Activated T-cell treated with anti-CD3 and anti-CD28 coated beads for 48 hours (primary cell): ENCODE results near the gene MYL5.
A peak's percentile ranks its signal among the peaks of the same experiment; 100 is the strongest.
"Not testable (repeated sequence)": the region's sequence is repeated elsewhere in the genome, so short reads cannot be mapped to it uniquely, and the experiment has no call there.

Experiments
- DNase-seq: peaks from one replicate; pipeline ENCODE4 v3.0.0-alpha.2; 2020; ENCODE audit warnings: low read depth

The MYL5 gene

GRCh38 chr4:674172-675035 is at the start of gene MYL5, which contains the start of gene ATP5ME:
Gene MYL5, plus strand, starts transcription at chr4:674542. Its CDS starts 3,485 bp downstream, at chr4:678027.
Gene ATP5ME, minus strand, starts transcription at chr4:674276. Its CDS starts 29 bp downstream, at chr4:674247.
- peak; percentile 98 for DNase-seq

GRCh38 chr4:624705-625590 is 49.4 kb upstream of the MYL5 start, which contains the start of gene PDE6B:
Gene PDE6B, plus strand, starts transcription at chr4:625573. Its CDS starts 54 bp downstream, at chr4:625627.
- no peak for DNase-seq

- no peak for DNase-seq
Observed at GRCh38 chr4:625631-626161, 48.6 kb upstream of the MYL5 start.

DNA sequence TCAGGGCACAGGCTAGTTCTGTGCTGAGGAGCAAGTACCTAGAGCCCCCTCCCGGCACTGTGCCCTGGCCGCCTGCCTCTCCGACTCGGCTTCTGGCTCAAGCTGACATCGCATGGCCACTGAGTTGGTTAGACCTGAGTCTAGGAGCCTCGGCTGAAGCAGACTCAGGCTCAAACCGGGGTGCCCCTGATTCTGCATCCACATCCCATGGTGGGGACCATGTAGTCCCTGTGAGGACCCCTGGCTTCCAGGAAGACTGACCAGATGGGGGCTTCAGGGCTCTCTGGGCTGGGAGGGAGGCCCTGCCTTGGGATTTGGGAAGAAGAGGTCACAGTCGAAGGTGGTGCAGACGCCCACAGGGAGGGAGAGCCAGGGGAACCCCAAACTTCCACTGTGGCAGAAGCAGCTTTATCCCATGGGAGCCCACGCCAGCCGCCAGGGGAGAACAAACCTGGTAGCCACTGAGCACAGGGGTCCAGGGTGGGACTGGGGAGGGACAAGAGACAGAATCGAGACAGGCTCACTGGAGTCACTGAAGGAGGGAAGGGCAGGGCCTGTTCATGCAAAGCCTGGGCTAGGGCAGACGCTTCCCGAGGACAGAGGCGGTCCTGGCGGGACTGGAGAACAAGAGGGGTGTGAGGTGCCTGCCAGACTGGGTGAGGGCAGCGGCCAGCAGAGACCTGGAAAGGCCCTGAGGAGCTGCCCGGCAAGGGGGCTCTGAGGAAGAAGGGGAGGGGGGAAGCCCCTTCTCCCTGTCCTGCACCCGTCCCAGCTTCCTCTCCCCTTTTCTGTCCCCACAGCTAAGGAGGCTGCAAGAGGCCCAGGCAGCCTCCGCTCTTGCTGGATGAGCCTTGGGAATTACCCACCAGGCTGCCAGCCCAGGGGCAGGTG is 47.9 kb upstream of the MYL5 start:
- DNase-seq, result no peak

DNA sequence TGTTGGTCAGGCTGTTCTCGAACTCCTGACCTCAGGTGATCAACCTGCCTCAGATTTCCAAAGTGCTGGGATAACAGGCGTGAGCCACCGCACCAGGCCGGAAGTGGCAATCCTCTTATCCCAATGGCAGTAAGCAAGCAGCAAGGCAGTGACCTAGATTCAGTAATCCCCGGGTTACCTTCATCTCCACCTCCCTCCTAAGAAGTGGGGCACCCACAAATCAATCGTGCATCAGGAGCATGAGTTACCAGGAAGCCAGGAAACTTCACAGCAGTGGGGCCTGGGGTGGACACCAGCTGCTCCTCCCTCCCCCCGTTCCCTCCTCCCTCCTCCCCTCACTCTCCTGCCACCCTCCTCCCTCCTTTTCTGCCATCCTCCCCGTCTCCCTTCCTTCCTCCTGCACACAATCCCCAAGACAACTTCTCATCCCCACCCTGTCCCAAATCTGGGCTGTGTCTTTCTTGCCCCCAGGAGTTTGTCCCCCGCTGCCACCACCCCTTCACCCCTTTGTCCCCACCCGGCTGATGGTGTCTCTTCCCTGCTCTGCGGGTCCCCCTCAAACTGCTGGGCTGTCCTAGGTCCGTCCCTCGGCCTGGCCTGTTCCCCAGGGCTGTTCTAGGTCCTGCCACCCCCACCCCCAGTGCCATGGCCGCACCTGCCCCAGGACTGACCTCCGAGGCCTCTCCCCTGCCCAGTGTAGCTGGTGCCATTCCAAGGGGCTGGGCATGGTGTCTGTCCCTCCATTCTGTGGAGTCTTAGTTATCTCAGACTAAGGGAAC is 46.8 kb upstream of the MYL5 start:
- no peak for DNase-seq

- no peak for DNase-seq
Observed at GRCh38 chr4:628311-628741, 46.0 kb upstream of the MYL5 start.

DNA sequence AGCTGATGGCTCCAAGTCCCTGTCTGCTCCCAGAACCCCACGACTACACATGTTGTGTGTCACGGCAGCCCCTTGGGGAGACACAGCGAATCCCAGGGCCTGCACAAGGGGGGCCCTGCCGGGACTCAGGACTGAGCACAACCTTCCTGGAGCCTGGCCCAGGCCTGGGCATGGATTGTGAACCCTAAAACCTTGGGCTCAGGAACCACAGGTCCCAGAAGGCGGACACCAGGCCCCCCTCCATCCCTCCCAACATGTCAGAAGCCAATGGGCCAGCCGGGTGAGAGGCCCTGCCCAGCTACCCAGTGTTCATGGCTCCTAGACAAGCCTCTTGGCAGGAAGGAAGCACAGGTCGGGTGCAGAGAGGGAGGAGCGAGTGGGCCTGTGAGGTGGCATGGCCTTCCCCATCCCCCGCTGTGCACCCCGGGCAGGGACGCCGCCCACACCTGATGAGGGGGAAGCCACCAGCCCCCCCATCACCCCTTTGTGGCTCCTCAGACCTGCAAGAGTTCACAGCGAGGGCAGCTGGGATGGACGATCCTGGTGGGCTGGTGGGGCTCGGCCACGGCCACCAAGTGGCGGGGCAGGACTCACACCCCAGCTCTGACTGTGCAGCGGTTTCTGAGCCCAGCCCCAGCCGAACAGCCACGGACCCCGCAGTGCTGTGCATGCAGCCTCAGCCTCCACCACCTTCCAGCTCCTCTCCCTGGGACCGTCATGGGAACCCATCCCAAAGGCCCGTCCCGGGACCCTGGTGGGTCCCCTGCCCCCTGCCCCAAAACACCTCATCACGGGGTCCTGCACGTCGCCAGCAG is 45.3 kb upstream of the MYL5 start:
- no peak for DNase-seq

- no peak for DNase-seq
Observed at GRCh38 chr4:629636-629914, 44.8 kb upstream of the MYL5 start.

GRCh38 chr4:629915-630641 is 44.3 kb upstream of the MYL5 start:
- DNase-seq, result no peak

- no peak for DNase-seq
Observed at GRCh38 chr4:630656-631055, 43.7 kb upstream of the MYL5 start.

GRCh38 chr4:632196-632790 is 42.0 kb upstream of the MYL5 start:
- no peak for DNase-seq

DNA sequence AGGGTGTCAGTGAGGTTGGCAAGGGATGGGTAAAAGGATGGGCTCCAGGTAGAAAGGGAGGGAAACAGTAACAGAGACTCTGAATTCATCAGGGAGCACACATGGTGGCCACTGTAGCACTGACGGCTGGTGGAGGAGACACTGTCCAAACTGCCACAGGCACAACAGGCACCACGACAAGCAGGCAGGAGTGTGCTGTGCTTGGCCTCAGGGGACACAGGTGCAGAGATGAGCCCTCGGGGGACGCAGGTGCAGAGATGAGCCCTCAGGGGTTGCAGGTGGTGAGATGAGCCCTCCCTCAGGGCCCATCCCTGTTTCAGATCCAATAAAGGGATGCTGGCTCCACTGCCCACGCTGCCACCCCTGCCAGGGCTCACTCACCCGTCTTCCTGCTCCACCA is 41.4 kb upstream of the MYL5 start:
- no peak for DNase-seq

GRCh38 chr4:633406-633805 is 40.9 kb upstream of the MYL5 start:
- DNase-seq, result no peak

- no peak for DNase-seq
Observed at GRCh38 chr4:633976-634598, 40.3 kb upstream of the MYL5 start.

GRCh38 chr4:634599-634985 is 39.8 kb upstream of the MYL5 start:
- DNase-seq, result no peak

DNA sequence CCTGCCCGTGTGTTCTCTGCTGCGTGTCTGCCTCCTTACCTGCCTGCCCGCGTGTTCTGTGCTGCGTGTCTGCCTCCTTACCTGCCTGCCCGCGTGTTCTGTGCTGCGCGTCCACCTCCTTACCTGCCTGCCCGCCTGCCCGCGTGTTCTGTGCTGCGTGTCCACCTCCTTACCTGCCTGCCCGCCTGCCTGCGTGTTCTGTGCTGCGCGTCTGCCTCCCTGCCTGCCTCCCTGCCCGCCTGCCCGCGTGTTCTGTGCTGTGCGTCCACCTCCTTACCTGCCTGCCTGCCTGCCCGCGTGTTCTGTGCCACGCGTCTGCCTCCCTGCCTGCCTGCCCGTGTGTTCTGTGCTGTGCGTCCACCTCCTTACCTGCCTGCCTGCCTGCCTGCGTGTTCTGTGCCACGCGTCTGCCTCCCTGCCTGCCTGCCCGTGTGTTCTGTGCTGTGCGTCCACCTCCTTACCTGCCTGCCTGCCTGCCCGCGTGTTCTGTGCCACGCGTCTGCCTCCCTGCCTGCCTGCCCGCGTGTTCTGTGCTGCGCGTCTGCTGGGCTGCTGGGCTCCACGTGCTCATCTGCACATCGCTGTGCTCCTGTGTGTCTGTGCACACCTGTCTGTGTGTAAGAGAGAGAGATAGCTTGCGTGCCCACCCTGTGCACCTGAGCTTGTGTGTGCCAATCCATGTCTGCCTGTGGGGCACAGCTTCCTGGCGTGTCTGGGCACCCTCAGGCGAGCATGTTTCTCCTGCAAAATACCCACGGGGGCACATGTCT is 39.1 kb upstream of the MYL5 start:
- DNase-seq, result not testable (repeated sequence)

DNA sequence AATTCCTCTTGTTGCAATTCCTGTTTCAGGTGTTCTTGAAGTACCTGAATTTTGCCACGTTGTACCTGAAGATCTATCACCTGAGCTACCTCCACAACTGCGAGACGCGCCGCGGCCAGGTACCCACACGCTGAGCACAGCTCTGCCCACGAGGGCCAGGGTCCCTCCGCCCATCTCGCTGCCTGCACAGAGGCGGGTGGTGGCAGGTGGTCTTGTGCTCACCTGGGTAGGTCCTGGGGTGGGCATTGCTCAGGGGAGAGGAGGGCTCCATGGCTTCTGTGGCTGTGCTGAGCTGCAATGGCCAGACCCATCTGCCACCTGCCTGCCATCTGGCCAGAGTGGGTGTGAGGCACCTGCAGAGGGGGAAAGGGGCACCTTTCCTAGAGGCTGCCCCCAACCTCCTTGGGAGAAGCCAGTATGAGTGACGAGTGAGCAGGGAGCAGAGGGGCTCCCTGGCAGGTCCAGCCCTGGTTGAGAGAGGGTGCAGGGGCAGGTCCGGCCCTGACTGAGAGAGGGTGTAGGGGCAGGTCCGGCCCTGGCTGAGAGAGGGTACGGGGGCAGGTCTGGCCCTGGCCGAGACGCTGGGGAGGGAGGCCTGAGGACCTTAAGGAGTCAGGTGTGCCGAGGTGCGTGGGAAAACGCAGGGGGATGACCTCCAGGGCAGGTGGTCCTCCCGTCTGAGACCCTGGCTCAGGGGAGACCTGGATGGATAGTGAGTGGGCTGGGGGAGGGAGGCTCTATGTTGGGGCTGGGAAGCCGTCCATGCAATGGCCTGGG is 38.3 kb upstream of the MYL5 start:
- no peak for DNase-seq
